Activated CD4-positive, alpha-beta T cell treated with anti-CD3 and anti-CD28 coated beads, Interleukin-2, amount 10 ng/mL, durations not matched to agents 7 days and 5 days (primary cell): ENCODE measurements around the gene PAPPA. TPM values are rescaled to one million over a fixed set of nuclear protein-coding genes. Genes with fewer than 3 reads are reported as not detected.

ENCODE experiments used
- CTCF ChIA-PET: fragments of 350-600 bp; sonication (Branson Sonifier 250); formaldehyde crosslinking; loops from one replicate; lab custom pipeline; 2021; ENCODE audit warnings: antibody characterized with exemption; lab: Charles Lee
- POLR2A ChIA-PET: fragments of 350-600 bp; sonication (Branson Sonifier 250); formaldehyde crosslinking; loops from one replicate; lab custom pipeline; 2021; ENCODE audit warnings: antibody characterized with exemption; lab: Charles Lee
- DNase-seq: peaks from one replicate; pipeline ENCODE4 v3.0.0-alpha.2; 2020
- H3K27ac Mint-ChIP-seq: one replicate; pipeline ENCODE4 v1.8.0; 2021; ENCODE audit warnings: mild to moderate bottlenecking, moderate library complexity, mixed read lengths
- H3K27me3 Mint-ChIP-seq: one replicate; pipeline ENCODE4 v1.8.0; 2021; ENCODE audit warnings: mixed read lengths
- H3K36me3 Mint-ChIP-seq: one replicate; pipeline ENCODE4 v1.8.0; 2021; ENCODE audit warnings: low read depth, mixed read lengths
- H3K4me1 Mint-ChIP-seq: one replicate; pipeline ENCODE4 v1.8.0; 2021; ENCODE audit warnings: mixed read lengths
- H3K4me3 Mint-ChIP-seq: one replicate; pipeline ENCODE4 v1.8.0; 2021; ENCODE audit warnings: mild to moderate bottlenecking, moderate library complexity, mixed read lengths
- H3K9me3 Mint-ChIP-seq: one replicate; pipeline ENCODE4 v1.8.0; 2021; ENCODE audit warnings: mixed read lengths
- total RNA-seq, 2 experiments: library from RNA; stranded (reverse); gene quantifications; one replicate each; pipeline ENCODE4 v1.2.3, GENCODE V29; 2021

PAPPA gene
- total RNA-seq, 2 experiments from 2014 or later: not detected

DNA sequence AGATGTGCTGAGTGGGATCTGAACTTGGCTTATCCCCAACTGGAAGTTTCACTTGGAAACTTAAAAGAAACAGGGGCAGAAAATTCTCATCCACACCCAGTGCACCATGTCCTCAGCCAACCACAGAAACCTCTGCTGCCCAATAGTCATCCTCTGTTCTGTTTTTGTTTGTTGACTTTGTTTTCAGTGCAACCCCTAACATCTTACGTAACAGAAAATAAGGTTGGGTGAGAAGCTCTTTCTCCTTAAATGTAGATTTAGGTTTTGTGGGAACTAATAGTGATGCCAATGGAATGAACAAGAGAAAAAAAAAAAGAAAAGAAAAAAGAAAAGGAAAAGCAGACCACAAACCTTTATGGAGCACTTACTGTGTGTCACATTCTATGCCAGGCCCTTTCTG is 262.8 kb downstream of the PAPPA start:
- POLR2A ChIA-PET: no interaction called here
- Mint-ChIP-seq H3K4me3 (no peak overlapping the region), H3K27me3 (no peaks in the 10 kb centered on the region), H3K36me3 (no peaks in the 10 kb centered on the region), H3K27ac (no peak overlapping the region), H3K9me3 (no peaks in the 10 kb centered on the region), H3K4me1 (no peaks in the 10 kb centered on the region)
- no peak for DNase-seq
- CTCF ChIA-PET: no interaction called here

- Mint-ChIP-seq H3K36me3 (no peaks in the 10 kb centered on the region), H3K4me1 (no peaks in the 10 kb centered on the region), H3K27ac (no peak overlapping the region), H3K9me3 (no peaks in the 10 kb centered on the region), H3K27me3 (no peaks in the 10 kb centered on the region), H3K4me3 (no peak overlapping the region)
- no peak for DNase-seq
- CTCF ChIA-PET: no interaction called here
- POLR2A ChIA-PET: no interaction called here
These were observed 263.9 kb downstream of the PAPPA start for GRCh38 chr9:116417464-116417863.

DNA sequence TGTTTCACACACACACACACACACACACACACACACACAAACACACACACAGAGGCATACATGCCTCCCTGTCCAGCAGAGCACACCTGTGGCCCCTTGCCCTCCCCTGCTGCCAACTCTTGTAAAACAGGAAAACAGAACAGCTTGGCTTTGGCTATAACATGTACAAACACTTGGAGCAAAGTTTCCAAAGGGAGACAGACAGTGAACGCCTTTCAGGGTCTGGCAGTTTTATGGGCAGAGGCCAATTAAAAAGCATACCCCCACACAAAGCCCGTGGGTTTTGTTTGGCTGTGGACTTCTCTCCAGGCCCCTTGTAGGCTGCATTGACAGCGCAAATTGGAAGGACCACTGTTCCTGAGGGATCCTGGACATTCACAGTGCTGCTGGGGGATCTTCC is 265.6 kb downstream of the PAPPA start:
- Mint-ChIP-seq H3K4me1 (no peaks in the 10 kb centered on the region), H3K27me3 (no peaks in the 10 kb centered on the region), H3K9me3 (no peaks in the 10 kb centered on the region), H3K4me3 (no peak overlapping the region), H3K36me3 (no peaks in the 10 kb centered on the region), H3K27ac (no peak overlapping the region)
- POLR2A ChIA-PET: no interaction called here
- no peak for DNase-seq
- CTCF ChIA-PET: interaction anchor here (1.0 kb wide), 1 partner anchor 13 kb away, joined by 3 read pairs; no protein-coding TSS in a partner anchor

GRCh38 chr9:116420993-116421538 is 267.5 kb downstream of the PAPPA start:
- ChIA-PET POLR2A (no interaction called here), CTCF (no interaction called here)
- H3K27ac Mint-ChIP-seq: no peak overlapping the region
- no peak for DNase-seq
- no peaks in the 10 kb centered on the region for H3K27me3 Mint-ChIP-seq
- no peaks in the 10 kb centered on the region for H3K4me1 Mint-ChIP-seq
- no peaks in the 10 kb centered on the region for H3K9me3 Mint-ChIP-seq
- H3K4me3 Mint-ChIP-seq: no peak overlapping the region
- H3K36me3 Mint-ChIP-seq: no peaks in the 10 kb centered on the region

DNA sequence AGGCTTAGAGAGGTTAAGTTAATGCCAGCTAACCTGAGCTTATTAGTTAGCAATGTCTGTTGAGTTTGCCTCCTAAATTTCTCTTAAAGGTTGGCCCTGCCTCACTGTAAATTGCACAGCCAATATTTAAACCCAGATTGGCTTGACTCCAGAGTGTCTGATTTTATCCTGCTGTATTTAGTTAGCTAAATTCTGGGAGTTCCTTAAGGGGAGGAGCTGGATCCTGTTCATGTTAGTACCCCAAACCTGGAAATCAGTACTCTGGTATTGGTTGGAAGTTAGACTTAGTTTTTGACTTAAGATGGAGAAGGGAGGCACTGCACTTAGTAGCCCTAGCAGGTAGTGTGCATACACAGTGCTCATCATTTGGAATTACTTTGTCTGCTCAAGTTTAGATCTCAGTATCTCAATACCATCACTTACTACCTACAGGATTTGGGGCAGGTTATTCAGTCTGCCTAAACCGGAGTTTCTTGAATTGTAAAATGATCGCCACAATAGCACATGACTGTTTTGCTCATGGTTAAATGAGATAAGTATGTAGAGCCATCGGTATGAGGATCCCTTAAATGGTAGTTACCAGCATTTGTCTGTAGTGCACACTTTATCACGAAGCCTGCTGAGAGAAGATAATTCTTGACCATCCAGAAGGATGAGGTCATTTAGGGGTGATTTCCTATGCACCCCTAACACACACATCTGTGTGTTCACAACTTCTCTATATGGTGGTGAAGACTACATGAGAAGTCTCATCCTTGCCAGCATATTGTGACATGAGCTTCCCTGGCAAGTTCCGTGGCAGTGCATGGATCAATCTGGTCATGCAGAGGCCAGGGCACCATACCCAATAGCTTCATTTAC is 268.8 kb downstream of the PAPPA start:
- Mint-ChIP-seq H3K36me3 (no peaks in the 10 kb centered on the region), H3K9me3 (no peaks in the 10 kb centered on the region), H3K27me3 (no peaks in the 10 kb centered on the region), H3K27ac (no peak overlapping the region), H3K4me3 (no peak overlapping the region), H3K4me1 (no peaks in the 10 kb centered on the region)
- ChIA-PET CTCF (no interaction called here), POLR2A (no interaction called here)
- no peak for DNase-seq

DNA sequence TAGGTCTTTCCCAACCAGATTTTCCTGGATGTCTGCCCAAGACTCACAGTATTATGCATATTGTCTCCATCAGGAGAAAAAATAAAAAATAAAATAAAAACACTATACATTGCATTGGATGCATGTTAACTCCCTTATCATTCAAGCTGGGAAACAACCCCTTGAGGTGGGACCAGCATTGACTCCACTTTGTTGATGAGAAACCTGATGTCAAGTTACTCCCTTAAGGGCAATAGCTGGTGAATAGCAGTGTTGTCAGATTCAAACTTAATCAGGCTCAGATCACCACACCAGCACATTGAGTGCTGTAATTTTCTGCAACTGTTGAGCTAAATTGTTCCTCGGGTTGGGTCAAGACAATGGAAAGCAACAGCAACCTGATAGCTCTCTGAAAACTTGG is 269.6 kb downstream of the PAPPA start:
- CTCF ChIA-PET: no interaction called here
- Mint-ChIP-seq H3K27ac (no peak overlapping the region), H3K4me1 (no peaks in the 10 kb centered on the region), H3K36me3 (no peaks in the 10 kb centered on the region), H3K4me3 (no peak overlapping the region), H3K27me3 (no peaks in the 10 kb centered on the region), H3K9me3 (no peaks in the 10 kb centered on the region)
- POLR2A ChIA-PET: no interaction called here
- DNase-seq: no peak

- DNase-seq: no peak
- Mint-ChIP-seq H3K4me3 (no peak overlapping the region), H3K9me3 (no peaks in the 10 kb centered on the region), H3K4me1 (no peaks in the 10 kb centered on the region), H3K27me3 (no peaks in the 10 kb centered on the region), H3K36me3 (no peaks in the 10 kb centered on the region), H3K27ac (no peak overlapping the region)
- ChIA-PET CTCF (no interaction called here), POLR2A (no interaction called here)
These were observed 271.7 kb downstream of the PAPPA start for GRCh38 chr9:116425244-116425643.

- Mint-ChIP-seq H3K4me1 (no peaks in the 10 kb centered on the region), H3K9me3 (no peaks in the 10 kb centered on the region), H3K36me3 (no peaks in the 10 kb centered on the region), H3K27me3 (no peaks in the 10 kb centered on the region), H3K27ac (no peak overlapping the region), H3K4me3 (no peak overlapping the region)
- ChIA-PET POLR2A (no interaction called here), CTCF (no interaction called here)
- no peak for DNase-seq
These were observed 277.3 kb downstream of the PAPPA start for GRCh38 chr9:116430849-116431248.

- Mint-ChIP-seq H3K27ac (no peak overlapping the region), H3K36me3 (no peaks in the 10 kb centered on the region), H3K4me1 (no peaks in the 10 kb centered on the region), H3K27me3 (no peaks in the 10 kb centered on the region), H3K4me3 (no peak overlapping the region), H3K9me3 (peaks cover 3% of the 10 kb centered on the region)
- DNase-seq: no peak
- POLR2A ChIA-PET: no interaction called here
- CTCF ChIA-PET: no interaction called here
These were observed 278.5 kb downstream of the PAPPA start for GRCh38 chr9:116432051-116432450.

GRCh38 chr9:116434314-116434713 is 280.7 kb downstream of the PAPPA start:
- ChIA-PET CTCF (no interaction called here), POLR2A (no interaction called here)
- Mint-ChIP-seq H3K27ac (no peak overlapping the region), H3K4me3 (no peak overlapping the region), H3K4me1 (no peaks in the 10 kb centered on the region), H3K27me3 (no peaks in the 10 kb centered on the region), H3K9me3 (peaks cover 3% of the 10 kb centered on the region), H3K36me3 (no peaks in the 10 kb centered on the region)
- no peak for DNase-seq

DNA sequence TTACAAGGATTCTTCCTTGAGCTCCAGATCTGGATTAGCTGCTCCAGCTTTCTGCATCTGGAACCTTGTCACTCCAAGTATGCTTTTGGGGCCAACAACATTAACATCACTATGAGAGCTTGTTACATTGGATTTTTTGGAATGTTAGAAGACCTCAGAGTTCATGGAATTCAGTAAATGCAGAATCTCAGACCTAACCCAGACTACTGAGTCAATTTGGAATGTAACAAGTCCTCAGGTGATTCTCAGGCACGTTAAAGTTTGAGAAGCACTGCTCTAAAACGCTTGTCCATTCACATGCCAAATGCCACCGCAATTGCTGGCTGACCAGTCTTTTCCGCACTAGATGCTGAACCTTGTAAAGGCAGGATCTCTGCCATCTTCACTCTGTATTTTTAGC is 282.1 kb downstream of the PAPPA start:
- Mint-ChIP-seq H3K36me3 (no peaks in the 10 kb centered on the region), H3K4me3 (no peak overlapping the region), H3K4me1 (no peaks in the 10 kb centered on the region), H3K27me3 (no peaks in the 10 kb centered on the region), H3K9me3 (peaks cover 3% of the 10 kb centered on the region), H3K27ac (no peak overlapping the region)
- ChIA-PET POLR2A (no interaction called here), CTCF (no interaction called here)
- DNase-seq: no peak

DNA sequence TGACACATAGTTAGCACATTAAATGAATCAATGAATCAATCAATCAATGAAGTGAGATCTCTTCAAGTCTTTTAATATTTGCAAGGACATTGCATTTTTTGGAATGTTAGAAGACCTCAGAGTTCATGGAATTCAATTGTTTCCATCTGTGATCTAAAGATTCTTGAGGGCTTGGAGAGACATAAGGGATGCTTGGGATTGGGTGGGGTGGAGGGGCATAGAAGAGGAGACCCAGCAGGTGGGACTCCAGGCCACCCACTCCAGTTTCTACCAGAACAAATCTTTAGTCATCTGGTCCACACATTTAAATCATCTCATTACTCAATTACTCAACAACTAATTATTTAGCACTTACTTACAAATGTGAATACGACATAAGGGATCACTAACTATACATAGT is 282.5 kb downstream of the PAPPA start:
- no peak for DNase-seq
- no peaks in the 10 kb centered on the region for H3K27me3 Mint-ChIP-seq
- peaks cover 3% of the 10 kb centered on the region for H3K9me3 Mint-ChIP-seq
- CTCF ChIA-PET: no interaction called here
- no peaks in the 10 kb centered on the region for H3K36me3 Mint-ChIP-seq
- H3K4me1 Mint-ChIP-seq: no peaks in the 10 kb centered on the region
- POLR2A ChIA-PET: no interaction called here
- no peak overlapping the region for H3K27ac Mint-ChIP-seq
- no peak overlapping the region for H3K4me3 Mint-ChIP-seq

DNA sequence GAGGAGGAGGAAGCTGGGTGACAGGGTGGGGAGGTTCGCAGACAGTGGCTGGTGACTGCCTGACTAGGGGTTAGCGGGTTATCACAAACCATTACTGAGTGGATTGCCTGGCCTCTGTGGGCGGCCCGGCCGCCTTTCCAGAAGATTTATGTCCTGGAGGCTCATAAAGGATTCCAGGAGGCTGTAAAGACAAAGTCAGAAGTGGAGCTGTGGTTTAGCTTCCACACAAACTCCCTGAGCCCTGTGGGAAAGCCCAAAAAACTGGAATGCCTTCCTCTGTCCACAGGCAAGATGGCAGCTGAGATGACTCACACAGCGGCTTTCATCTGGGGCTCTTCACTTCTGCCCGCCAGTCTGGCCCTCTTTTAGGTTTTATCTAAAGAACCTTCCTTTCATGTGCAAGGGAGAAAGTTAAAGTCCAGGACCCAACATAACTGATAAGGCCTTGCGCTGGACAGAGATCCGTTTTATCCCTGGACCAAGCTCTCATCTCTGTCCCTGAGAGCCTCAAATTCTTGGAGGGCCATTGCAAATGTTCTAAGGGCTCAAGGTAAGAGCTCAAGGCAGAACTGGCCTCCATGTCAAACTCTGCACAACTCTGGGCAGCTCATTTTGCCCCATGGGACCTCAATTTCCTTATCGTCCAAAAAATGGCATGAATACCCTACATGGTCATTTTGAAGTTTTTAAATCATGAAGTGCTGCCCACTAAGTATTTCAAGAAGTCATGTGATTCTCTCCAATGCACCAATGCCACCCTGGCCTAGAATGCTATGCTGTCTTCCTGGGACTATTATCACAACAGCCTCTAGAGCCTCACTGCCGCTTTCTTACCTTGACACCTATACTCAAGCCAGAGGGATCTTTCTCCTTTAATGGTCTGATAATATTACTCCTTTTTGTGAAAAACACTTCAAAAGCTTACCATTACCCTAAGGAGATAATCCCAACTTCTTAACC is 284.1 kb downstream of the PAPPA start:
- no peaks in the 10 kb centered on the region for H3K27me3 Mint-ChIP-seq
- DNase-seq: no peak
- no peaks in the 10 kb centered on the region for H3K4me1 Mint-ChIP-seq
- peaks cover 3% of the 10 kb centered on the region for H3K9me3 Mint-ChIP-seq
- ChIA-PET CTCF (interaction anchor here (0.6 kb wide), 1 partner anchor 26 kb away, joined by 3 read pairs; no protein-coding TSS in a partner anchor), POLR2A (no interaction called here)
- H3K27ac Mint-ChIP-seq: no peak overlapping the region
- no peak overlapping the region for H3K4me3 Mint-ChIP-seq
- peaks cover 2% of the 10 kb centered on the region for H3K36me3 Mint-ChIP-seq
